Astrocyte (in vitro differentiated cells and primary cell): ENCODE measurements around the gene TICRR. TPM values are rescaled to one million over a fixed set of nuclear protein-coding genes. Genes with fewer than 3 reads are reported as not detected.
A peak's percentile ranks its signal among the peaks of the same experiment; 100 is the strongest.

ENCODE experiments used
- DNase-seq: peaks from one replicate; pipeline ENCODE4 v3.0.0-alpha.2; 2010; ENCODE audit warnings: low read depth
- FAIRE-seq: peaks from 2 replicates; lab custom pipeline; 2011; peaks lifted over from hg19 to GRCh38; lab: Jason Lieb, UNC
- H2AFZ ChIP-seq: 2 replicates; pipeline ENCODE4 v1.6.0; 2012; ENCODE audit warnings: low read depth, low read length, inconsistent platforms
- H3K27ac ChIP-seq: 2 replicates; pipeline ENCODE4 v1.5.1; 2011; ENCODE audit warnings: low read depth, low read length, inconsistent platforms
- H3K27me3 ChIP-seq: 2 replicates; pipeline ENCODE4 v1.6.0; 2011; ENCODE audit warnings: low read length, inconsistent platforms; ENCODE audit not compliant: insufficient read depth
- H3K36me3 ChIP-seq: 2 replicates; pipeline ENCODE4 v1.5.1; 2011; ENCODE audit warnings: low read length, inconsistent platforms; ENCODE audit not compliant: insufficient read depth
- H3K4me1 ChIP-seq: 2 replicates; pipeline ENCODE4 v1.5.1; 2011; ENCODE audit warnings: low read length, inconsistent platforms; ENCODE audit not compliant: insufficient read depth
- H3K4me2 ChIP-seq: 2 replicates; pipeline ENCODE4 v1.6.0; 2012; ENCODE audit warnings: low read length, inconsistent platforms
- H3K4me3 ChIP-seq: 2 replicates; pipeline ENCODE4 v1.5.1; 2011; ENCODE audit warnings: low read depth, mild to moderate bottlenecking, low read length, inconsistent platforms; ENCODE audit not compliant: insufficient read depth
- H3K79me2 ChIP-seq: 2 replicates; pipeline ENCODE4 v1.6.0; 2012; ENCODE audit warnings: mild to moderate bottlenecking, low read length, inconsistent platforms; ENCODE audit not compliant: insufficient read depth
- H3K9ac ChIP-seq: 2 replicates; pipeline ENCODE4 v1.6.0; 2012; ENCODE audit warnings: mild to moderate bottlenecking, low read length, inconsistent platforms
- H3K9me3 ChIP-seq: 2 replicates; pipeline ENCODE4 v1.5.1; 2012; ENCODE audit warnings: low read depth, mild to moderate bottlenecking, low read length, inconsistent platforms; ENCODE audit not compliant: insufficient read depth
- H4K20me1 ChIP-seq: 2 replicates; pipeline ENCODE4 v1.6.0; 2012; ENCODE audit warnings: low read length, inconsistent platforms; ENCODE audit not compliant: insufficient read depth
- H3K27ac Mint-ChIP-seq: one replicate; pipeline ENCODE4 v1.8.0; 2021; ENCODE audit warnings: mild to moderate bottlenecking, mixed read lengths; ENCODE audit not compliant: unreplicated experiment
- H3K27me3 Mint-ChIP-seq: one replicate; pipeline ENCODE4 v1.8.0; 2021; ENCODE audit warnings: low read depth, mixed read lengths; ENCODE audit not compliant: unreplicated experiment
- H3K36me3 Mint-ChIP-seq: one replicate; pipeline ENCODE4 v1.8.0; 2021; ENCODE audit warnings: low read depth, mixed read lengths; ENCODE audit not compliant: unreplicated experiment
- H3K4me1 Mint-ChIP-seq: one replicate; pipeline ENCODE4 v1.8.0; 2021; ENCODE audit warnings: low read depth, mixed read lengths; ENCODE audit not compliant: unreplicated experiment
- H3K4me3 Mint-ChIP-seq: one replicate; pipeline ENCODE4 v1.8.0; 2021; ENCODE audit warnings: mild to moderate bottlenecking, moderate library complexity, mixed read lengths; ENCODE audit not compliant: unreplicated experiment
- H3K9me3 Mint-ChIP-seq: one replicate; pipeline ENCODE4 v1.8.0; 2021; ENCODE audit warnings: mild to moderate bottlenecking, mixed read lengths; ENCODE audit not compliant: unreplicated experiment
- CTCF ChIP-seq: IDR thresholded peaks from 2 replicates; pipeline ENCODE4 v1.5.1; 2011; ENCODE audit warnings: low read depth, mild to moderate bottlenecking, inconsistent platforms, low read length, moderate library complexity; ENCODE audit not compliant: insufficient read depth
- EZH2 ChIP-seq: IDR thresholded peaks from 2 replicates; pipeline ENCODE4 v1.6.1; 2012; ENCODE audit warnings: mild to moderate bottlenecking, low read length, inconsistent platforms; ENCODE audit not compliant: insufficient read depth
- total RNA-seq: library from RNA; stranded (reverse); gene quantifications from 2 replicates; pipeline ENCODE4 v1.2.1, GENCODE V29; 2021

TICRR gene
- total RNA-seq, 1 donor from 2014 or later: 2.9 TPM

GRCh38 chr15:89666184-89666857 is 91.1 kb downstream of the TICRR start:
- FAIRE-seq: no peak
- no peak for DNase-seq
- no peak overlapping the region for H3K27ac Mint-ChIP-seq
- no peak for TF ChIP-seq CTCF
- no peak for TF ChIP-seq EZH2
- peak overlapping the region; percentile 84 for H3K4me2 ChIP-seq
- peaks cover 3% of the 10 kb centered on the region for H3K27me3 ChIP-seq
- H3K9me3 ChIP-seq: no peaks in the 10 kb centered on the region
- H3K4me3 Mint-ChIP-seq: no peak overlapping the region
- peaks cover 1% of the 10 kb centered on the region for H3K36me3 Mint-ChIP-seq
- H3K27ac ChIP-seq: no peak overlapping the region
- no peaks in the 10 kb centered on the region for H4K20me1 ChIP-seq
- peak overlapping the region; percentile 78 for H2AFZ ChIP-seq
- peaks cover 19% of the 10 kb centered on the region for H3K4me1 ChIP-seq
- H3K9ac ChIP-seq: no peak overlapping the region
- H3K27me3 Mint-ChIP-seq: peaks cover 12% of the 10 kb centered on the region
- H3K36me3 ChIP-seq: no peaks in the 10 kb centered on the region
- no peaks in the 10 kb centered on the region for H3K79me2 ChIP-seq
- peaks cover 6% of the 10 kb centered on the region for H3K4me1 Mint-ChIP-seq
- H3K4me3 ChIP-seq: no peak overlapping the region
- peaks cover 3% of the 10 kb centered on the region for H3K9me3 Mint-ChIP-seq

- peaks cover 4% of the 10 kb centered on the region for H3K9me3 Mint-ChIP-seq
- Histone ChIP-seq H3K27ac (no peak overlapping the region), H3K79me2 (no peaks in the 10 kb centered on the region), H3K27me3 (peaks cover 3% of the 10 kb centered on the region), H3K36me3 (no peaks in the 10 kb centered on the region), H3K9ac (no peak overlapping the region), H3K9me3 (no peaks in the 10 kb centered on the region), H3K4me1 (peaks cover 19% of the 10 kb centered on the region), H4K20me1 (no peaks in the 10 kb centered on the region), H3K4me3 (no peak overlapping the region), H3K4me2 (no peak overlapping the region), H2AFZ (no peak overlapping the region)
- FAIRE-seq (no peak), DNase-seq (no peak)
- no peak overlapping the region for H3K27ac Mint-ChIP-seq
- no peak overlapping the region for H3K4me3 Mint-ChIP-seq
- TF ChIP-seq EZH2: no peak
- no peak for TF ChIP-seq CTCF
- H3K36me3 Mint-ChIP-seq: peaks cover 1% of the 10 kb centered on the region
- H3K27me3 Mint-ChIP-seq: peaks cover 14% of the 10 kb centered on the region
- H3K4me1 Mint-ChIP-seq: peaks cover 11% of the 10 kb centered on the region
Observed at GRCh38 chr15:89666858-89667705, 91.8 kb downstream of the TICRR start.

GRCh38 chr15:89667706-89667960 is 92.4 kb downstream of the TICRR start:
- H4K20me1 ChIP-seq: no peaks in the 10 kb centered on the region
- no peaks in the 10 kb centered on the region for H3K79me2 ChIP-seq
- Mint-ChIP-seq H3K4me1 (peaks cover 9% of the 10 kb centered on the region), H3K27me3 (peaks cover 18% of the 10 kb centered on the region), H3K4me3 (no peak overlapping the region), H3K9me3 (peaks cover 5% of the 10 kb centered on the region), H3K36me3 (peaks cover 1% of the 10 kb centered on the region), H3K27ac (no peak overlapping the region)
- no peak for FAIRE-seq
- no peak overlapping the region for H2AFZ ChIP-seq
- H3K36me3 ChIP-seq: no peaks in the 10 kb centered on the region
- TF ChIP-seq CTCF (no peak), EZH2 (no peak)
- no peak overlapping the region for H3K9ac ChIP-seq
- H3K4me1 ChIP-seq: peaks cover 15% of the 10 kb centered on the region
- no peak overlapping the region for H3K27ac ChIP-seq
- no peak overlapping the region for H3K4me3 ChIP-seq
- H3K9me3 ChIP-seq: no peaks in the 10 kb centered on the region
- H3K27me3 ChIP-seq: peaks cover 3% of the 10 kb centered on the region
- no peak for DNase-seq
- no peak overlapping the region for H3K4me2 ChIP-seq
